Liver (tissue), 3 donors: ENCODE results near the gene IP6K3.

ENCODE experiments used
- FOXA1 ChIP-seq: IDR thresholded peaks from 2 replicates; pipeline ENCODE4 v1.6.1; 2016; ENCODE audit warnings: antibody characterized with exemption
- GABPA ChIP-seq, 2 donors: IDR thresholded peaks in 1 of 2; conservative IDR thresholded peaks in 1 of 2; 2 replicates each; pipeline ENCODE4 v1.6.1; 2016; ENCODE audit warnings: antibody characterized with exemption in 2 of 2, mild to moderate bottlenecking in 1 of 2, moderate library complexity in 1 of 2
- HNF4G ChIP-seq: IDR thresholded peaks from 2 replicates; pipeline ENCODE4 v1.6.1; 2016; ENCODE audit warnings: antibody characterized with exemption
- RAD21 ChIP-seq, 2 donors: IDR thresholded peaks; 2 replicates each; pipeline ENCODE4 v1.6.1; 2016; ENCODE audit warnings: antibody characterized with exemption in 2 of 2, mild to moderate bottlenecking in 2 of 2
- SP1 ChIP-seq: IDR thresholded peaks from 2 replicates; pipeline ENCODE4 v1.6.1; 2018; ENCODE audit warnings: antibody characterized with exemption, mild to moderate bottlenecking
- YY1 ChIP-seq: IDR thresholded peaks from 2 replicates; pipeline ENCODE4 v1.6.1; 2016; ENCODE audit warnings: antibody characterized with exemption, mild to moderate bottlenecking
- TF ChIP-seq, protein P1 (sequence below): fragments of 150-350 bp; IDR thresholded peaks from 2 replicates; pipeline ENCODE4 v1.5.1; 2017; ENCODE audit warnings: improper control_type of control experiment, low read depth, low read length; ENCODE audit not compliant: missing input control
- TF ChIP-seq, protein P2 (sequence below): IDR thresholded peaks from 2 replicates; pipeline ENCODE4 v1.6.1; 2016; ENCODE audit warnings: antibody characterized with exemption
- TF ChIP-seq, protein P3 (sequence below): IDR thresholded peaks from 2 replicates; pipeline ENCODE4 v1.6.1; 2016; ENCODE audit warnings: antibody characterized with exemption, mild to moderate bottlenecking
- donor health status: healthy.
- donor health status: healthy.

DNA sequence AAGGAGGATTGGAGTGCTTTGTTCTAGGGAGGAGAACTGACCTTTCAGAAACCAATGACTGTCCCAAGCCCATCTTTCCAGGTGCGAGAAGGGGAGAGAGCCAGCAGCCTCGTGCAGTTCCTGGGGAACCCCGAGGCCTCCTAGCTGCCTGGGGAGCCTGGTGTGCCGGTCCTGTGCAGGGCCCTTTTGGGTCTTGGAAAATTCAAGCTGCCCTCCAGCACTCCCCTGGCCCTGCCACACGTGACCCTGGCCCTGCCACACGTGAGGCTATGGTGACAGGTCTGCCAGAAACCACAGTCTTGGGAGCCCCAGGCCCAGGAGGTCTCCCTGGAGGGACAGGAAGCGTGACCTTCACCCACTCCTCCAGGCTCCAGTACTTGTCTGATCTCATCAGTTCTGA lies 15.7 kb downstream of the IP6K3 start:
- TF ChIP-seq FOXA1, result no peak
- TF ChIP-seq, protein P1, sequence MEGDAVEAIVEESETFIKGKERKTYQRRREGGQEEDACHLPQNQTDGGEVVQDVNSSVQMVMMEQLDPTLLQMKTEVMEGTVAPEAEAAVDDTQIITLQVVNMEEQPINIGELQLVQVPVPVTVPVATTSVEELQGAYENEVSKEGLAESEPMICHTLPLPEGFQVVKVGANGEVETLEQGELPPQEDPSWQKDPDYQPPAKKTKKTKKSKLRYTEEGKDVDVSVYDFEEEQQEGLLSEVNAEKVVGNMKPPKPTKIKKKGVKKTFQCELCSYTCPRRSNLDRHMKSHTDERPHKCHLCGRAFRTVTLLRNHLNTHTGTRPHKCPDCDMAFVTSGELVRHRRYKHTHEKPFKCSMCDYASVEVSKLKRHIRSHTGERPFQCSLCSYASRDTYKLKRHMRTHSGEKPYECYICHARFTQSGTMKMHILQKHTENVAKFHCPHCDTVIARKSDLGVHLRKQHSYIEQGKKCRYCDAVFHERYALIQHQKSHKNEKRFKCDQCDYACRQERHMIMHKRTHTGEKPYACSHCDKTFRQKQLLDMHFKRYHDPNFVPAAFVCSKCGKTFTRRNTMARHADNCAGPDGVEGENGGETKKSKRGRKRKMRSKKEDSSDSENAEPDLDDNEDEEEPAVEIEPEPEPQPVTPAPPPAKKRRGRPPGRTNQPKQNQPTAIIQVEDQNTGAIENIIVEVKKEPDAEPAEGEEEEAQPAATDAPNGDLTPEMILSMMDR, result no peak
- no peak for TF ChIP-seq GABPA (IDR thresholded peaks at IDR 0.05 in 1 of 2, conservative IDR thresholded peaks at IDR 0.05 in 1 of 2)
- TF ChIP-seq YY1, result no peak
- no peak for TF ChIP-seq RAD21 (IDR thresholded peaks at IDR 0.05)
- TF ChIP-seq, protein P2, sequence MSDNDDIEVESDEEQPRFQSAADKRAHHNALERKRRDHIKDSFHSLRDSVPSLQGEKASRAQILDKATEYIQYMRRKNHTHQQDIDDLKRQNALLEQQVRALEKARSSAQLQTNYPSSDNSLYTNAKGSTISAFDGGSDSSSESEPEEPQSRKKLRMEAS, result no peak
- TF ChIP-seq, protein P3, sequence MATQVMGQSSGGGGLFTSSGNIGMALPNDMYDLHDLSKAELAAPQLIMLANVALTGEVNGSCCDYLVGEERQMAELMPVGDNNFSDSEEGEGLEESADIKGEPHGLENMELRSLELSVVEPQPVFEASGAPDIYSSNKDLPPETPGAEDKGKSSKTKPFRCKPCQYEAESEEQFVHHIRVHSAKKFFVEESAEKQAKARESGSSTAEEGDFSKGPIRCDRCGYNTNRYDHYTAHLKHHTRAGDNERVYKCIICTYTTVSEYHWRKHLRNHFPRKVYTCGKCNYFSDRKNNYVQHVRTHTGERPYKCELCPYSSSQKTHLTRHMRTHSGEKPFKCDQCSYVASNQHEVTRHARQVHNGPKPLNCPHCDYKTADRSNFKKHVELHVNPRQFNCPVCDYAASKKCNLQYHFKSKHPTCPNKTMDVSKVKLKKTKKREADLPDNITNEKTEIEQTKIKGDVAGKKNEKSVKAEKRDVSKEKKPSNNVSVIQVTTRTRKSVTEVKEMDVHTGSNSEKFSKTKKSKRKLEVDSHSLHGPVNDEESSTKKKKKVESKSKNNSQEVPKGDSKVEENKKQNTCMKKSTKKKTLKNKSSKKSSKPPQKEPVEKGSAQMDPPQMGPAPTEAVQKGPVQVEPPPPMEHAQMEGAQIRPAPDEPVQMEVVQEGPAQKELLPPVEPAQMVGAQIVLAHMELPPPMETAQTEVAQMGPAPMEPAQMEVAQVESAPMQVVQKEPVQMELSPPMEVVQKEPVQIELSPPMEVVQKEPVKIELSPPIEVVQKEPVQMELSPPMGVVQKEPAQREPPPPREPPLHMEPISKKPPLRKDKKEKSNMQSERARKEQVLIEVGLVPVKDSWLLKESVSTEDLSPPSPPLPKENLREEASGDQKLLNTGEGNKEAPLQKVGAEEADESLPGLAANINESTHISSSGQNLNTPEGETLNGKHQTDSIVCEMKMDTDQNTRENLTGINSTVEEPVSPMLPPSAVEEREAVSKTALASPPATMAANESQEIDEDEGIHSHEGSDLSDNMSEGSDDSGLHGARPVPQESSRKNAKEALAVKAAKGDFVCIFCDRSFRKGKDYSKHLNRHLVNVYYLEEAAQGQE, result no peak
- TF ChIP-seq HNF4G, result no peak
- no peak for TF ChIP-seq SP1
